ENCODE data around the gene PCSK6. TPM values are rescaled to one million over a fixed set of nuclear protein-coding genes. Genes with fewer than 3 reads are reported as not detected.
A peak's percentile ranks its signal among the peaks of the same experiment; 100 is the strongest.

Gene PCSK6
- total RNA-seq, 1 donor from 2014 or later: 1.3 TPM

- Histone ChIP-seq H3K4me2 (ENCODE audit: low read length) (no peak overlapping the region), H3K79me2 (ENCODE audit: insufficient read depth, low read length) (no peaks in the 10 kb centered on the region), H3K9me3 (ENCODE audit: insufficient read depth, low read depth, low read length) (no peaks in the 10 kb centered on the region), H3K9ac (ENCODE audit: low read length) (no peak overlapping the region), H3K27ac (ENCODE audit: low read depth, low read length) (no peak overlapping the region), H3K4me1 (ENCODE audit: insufficient read depth, low read length) (peaks cover 4% of the 10 kb centered on the region), H3K4me3 (ENCODE audit: insufficient read depth, low read depth, low read length) (no peak overlapping the region), H3K36me3 (ENCODE audit: insufficient read depth, low read length) (no peaks in the 10 kb centered on the region), H3K27me3 (ENCODE audit: insufficient read depth, low read length) (peaks cover 2% of the 10 kb centered on the region), H4K20me1 (ENCODE audit: insufficient read depth, low read length) (no peaks in the 10 kb centered on the region), H2AFZ (ENCODE audit: low read depth, low read length) (no peak overlapping the region)
- peaks cover 27% of the 10 kb centered on the region for H3K27me3 Mint-ChIP-seq (ENCODE audit: low read depth, unreplicated experiment)
- no peaks in the 10 kb centered on the region for H3K4me1 Mint-ChIP-seq (ENCODE audit: low read depth, unreplicated experiment)
- peaks cover 2% of the 10 kb centered on the region for H3K36me3 Mint-ChIP-seq (ENCODE audit: low read depth, unreplicated experiment)
- DNase-seq (ENCODE audit: low read depth) (no peak), FAIRE-seq (no peak)
- no peak overlapping the region for H3K27ac Mint-ChIP-seq (ENCODE audit: unreplicated experiment)
- H3K4me3 Mint-ChIP-seq (ENCODE audit: unreplicated experiment): no peak overlapping the region
- no peak for TF ChIP-seq EZH2 (IDR thresholded peaks at IDR 0.05; ENCODE audit: insufficient read depth, low read length)
- TF ChIP-seq CTCF (IDR thresholded peaks at IDR 0.05; ENCODE audit: insufficient read depth, low read depth, low read length): no peak
- H3K9me3 Mint-ChIP-seq (ENCODE audit: unreplicated experiment): no peaks in the 10 kb centered on the region
Measured at GRCh38 chr15:101438482-101439284, 50.8 kb downstream of the PCSK6 start.

- Histone ChIP-seq H2AFZ (ENCODE audit: low read depth, low read length) (no peak overlapping the region), H3K4me2 (ENCODE audit: low read length) (peak overlapping the region; percentile 30), H3K4me3 (ENCODE audit: insufficient read depth, low read depth, low read length) (no peak overlapping the region), H3K27ac (ENCODE audit: low read depth, low read length) (no peak overlapping the region), H3K36me3 (ENCODE audit: insufficient read depth, low read length) (no peaks in the 10 kb centered on the region), H3K79me2 (ENCODE audit: insufficient read depth, low read length) (no peaks in the 10 kb centered on the region), H3K27me3 (ENCODE audit: insufficient read depth, low read length) (peaks cover 2% of the 10 kb centered on the region), H3K9me3 (ENCODE audit: insufficient read depth, low read depth, low read length) (no peaks in the 10 kb centered on the region), H4K20me1 (ENCODE audit: insufficient read depth, low read length) (no peaks in the 10 kb centered on the region), H3K9ac (ENCODE audit: low read length) (no peak overlapping the region), H3K4me1 (ENCODE audit: insufficient read depth, low read length) (peaks cover 4% of the 10 kb centered on the region)
- Mint-ChIP-seq H3K27ac (ENCODE audit: unreplicated experiment) (no peak overlapping the region), H3K4me3 (ENCODE audit: unreplicated experiment) (no peak overlapping the region), H3K36me3 (ENCODE audit: low read depth, unreplicated experiment) (peaks cover 2% of the 10 kb centered on the region), H3K9me3 (ENCODE audit: unreplicated experiment) (no peaks in the 10 kb centered on the region), H3K27me3 (ENCODE audit: low read depth, unreplicated experiment) (peaks cover 27% of the 10 kb centered on the region), H3K4me1 (ENCODE audit: low read depth, unreplicated experiment) (no peaks in the 10 kb centered on the region)
- DNase-seq (ENCODE audit: low read depth): no peak
- TF ChIP-seq CTCF (IDR thresholded peaks at IDR 0.05; ENCODE audit: insufficient read depth, low read depth, low read length) (no peak), EZH2 (IDR thresholded peaks at IDR 0.05; ENCODE audit: insufficient read depth, low read length) (no peak)
- FAIRE-seq: no peak
Measured at GRCh38 chr15:101437618-101438481, 51.7 kb downstream of the PCSK6 start.
